Measurements from ENCODE around the gene UBA6.
"Not testable (repeated sequence)": the region's sequence is repeated elsewhere in the genome, so short reads cannot be mapped to it uniquely, and the experiment has no call there.

The UBA6 gene

DNA sequence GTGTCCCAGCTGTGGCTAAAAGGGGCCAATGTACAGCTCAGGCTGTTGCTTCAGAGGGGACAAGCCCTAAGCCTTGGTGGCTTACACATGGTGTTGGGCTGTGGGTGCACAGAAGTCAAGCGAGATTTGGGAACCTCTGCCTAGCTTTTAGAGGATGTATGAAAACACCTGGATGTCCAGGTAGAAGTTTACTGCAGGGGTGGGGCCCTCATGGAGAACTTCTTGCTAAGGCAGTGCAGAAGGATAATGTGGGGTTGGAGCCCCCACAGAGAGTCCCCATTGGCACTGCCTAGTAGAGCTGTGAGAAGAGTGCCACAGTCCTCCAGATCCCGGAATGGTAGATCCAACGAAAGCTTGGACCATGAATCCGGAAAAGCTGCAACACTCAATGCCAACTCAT, 40.5 kb downstream of the UBA6 start:
- DNase-seq (ENCODE audit: low read depth, low spot score) = no peak

DNA sequence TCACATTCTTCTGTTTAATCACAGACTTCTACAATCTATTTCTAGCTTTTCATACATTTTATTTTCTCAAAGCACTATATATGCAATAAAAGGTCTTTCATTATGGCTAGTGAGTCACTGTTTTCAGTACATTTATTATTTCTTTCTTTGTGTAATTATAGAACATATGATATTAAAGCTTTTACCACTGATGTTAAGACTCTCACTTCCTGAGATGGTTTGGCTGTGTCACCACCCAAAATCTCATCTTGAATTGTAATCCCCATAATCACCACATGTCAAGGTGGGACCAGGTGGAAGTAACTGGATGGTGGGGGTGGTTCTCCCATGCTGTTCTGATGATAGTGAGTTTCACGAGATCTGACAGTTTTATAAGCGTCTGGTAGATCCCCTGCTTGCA, 41.9 kb downstream of the UBA6 start:
- DNase-seq (ENCODE audit: low read depth, low spot score) = no peak

DNA sequence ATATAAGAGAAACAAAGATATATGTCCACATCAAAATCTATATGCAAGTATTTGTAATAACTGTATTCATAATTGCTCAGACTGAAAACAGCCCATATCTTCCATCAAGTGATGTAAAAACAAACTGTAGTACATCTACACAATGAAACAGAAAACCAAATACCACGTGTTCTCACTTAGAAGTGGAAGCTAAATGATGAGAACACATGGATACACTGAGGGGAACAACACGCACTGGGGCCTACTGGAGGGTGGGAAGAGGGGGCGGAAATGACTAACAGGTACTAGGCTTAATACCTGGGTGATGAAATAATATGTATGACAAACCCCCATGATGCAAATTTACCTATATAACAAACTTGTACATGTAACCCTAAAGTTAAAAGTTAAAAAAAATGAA, 42.7 kb downstream of the UBA6 start:
- no peak for DNase-seq (ENCODE audit: low read depth, low spot score)

- peak; percentile 5 for DNase-seq (ENCODE audit: low read depth, low spot score)
Observed at GRCh38 chr4:67651536-67651935, 49.4 kb downstream of the UBA6 start.

DNA sequence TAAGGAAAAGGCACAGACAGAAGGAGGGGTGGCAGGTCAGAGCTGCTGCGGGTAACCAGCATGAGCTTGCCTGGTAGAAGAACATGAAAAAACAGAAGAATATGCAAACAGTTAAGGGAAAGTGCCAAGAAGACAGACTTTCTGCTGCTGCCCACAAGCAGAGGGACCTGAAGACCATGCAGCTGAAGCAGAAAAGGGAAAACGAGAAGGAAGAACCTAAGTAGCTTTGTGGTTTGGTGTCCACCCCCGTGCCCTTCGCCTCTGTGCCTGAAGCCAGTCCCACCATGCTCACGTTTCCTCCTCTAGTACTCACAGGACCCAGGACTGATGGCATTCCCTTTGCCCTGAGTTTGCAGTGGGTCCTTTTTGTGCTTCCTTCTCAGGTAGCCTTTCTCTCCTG, 62.8 kb downstream of the UBA6 start:
- DNase-seq (ENCODE audit: low read depth, low spot score) = no peak

GRCh38 chr4:67636978-67637377, 64.0 kb downstream of the UBA6 start:
- DNase-seq (ENCODE audit: low read depth, low spot score) = not testable (repeated sequence)

DNA sequence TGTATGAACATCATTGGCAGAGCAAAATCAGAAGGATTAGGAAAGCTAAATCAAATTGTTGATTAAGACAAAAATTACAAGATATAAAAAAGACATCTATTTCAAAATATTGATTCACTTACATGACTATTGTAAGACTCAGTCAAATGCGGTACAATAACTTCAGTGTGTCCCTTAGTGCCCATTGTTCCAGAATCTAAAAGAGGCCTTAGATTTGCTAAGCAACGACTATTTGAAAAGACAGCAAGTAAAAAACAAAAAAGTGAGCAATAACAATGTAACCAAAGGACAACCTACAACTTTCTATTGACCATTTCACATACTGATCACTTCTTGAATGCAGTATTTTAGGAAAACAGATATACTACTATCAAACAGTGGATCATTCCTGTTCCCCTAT, 65.6 kb downstream of the UBA6 start:
- no peak for DNase-seq (ENCODE audit: low read depth, low spot score)

DNA sequence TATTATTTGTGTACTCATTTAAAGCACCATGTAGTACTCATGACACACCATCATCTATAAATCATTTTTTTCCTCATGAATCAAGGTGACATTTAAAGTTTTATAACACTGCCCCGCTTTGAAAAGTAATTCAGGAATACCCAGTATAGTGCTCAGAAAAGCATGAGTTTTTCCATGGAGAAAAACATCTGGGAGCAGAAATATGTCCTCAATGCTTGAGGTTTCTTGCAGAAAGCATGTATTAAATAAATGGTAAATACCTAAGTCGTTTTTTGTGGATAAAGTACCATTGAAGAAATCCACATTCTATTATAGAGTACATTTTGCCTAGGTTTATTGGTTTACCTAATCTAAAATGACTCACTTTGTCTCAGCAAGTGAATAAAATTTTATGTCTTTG, 66.2 kb downstream of the UBA6 start:
- no peak for DNase-seq (ENCODE audit: low read depth, low spot score)

DNA sequence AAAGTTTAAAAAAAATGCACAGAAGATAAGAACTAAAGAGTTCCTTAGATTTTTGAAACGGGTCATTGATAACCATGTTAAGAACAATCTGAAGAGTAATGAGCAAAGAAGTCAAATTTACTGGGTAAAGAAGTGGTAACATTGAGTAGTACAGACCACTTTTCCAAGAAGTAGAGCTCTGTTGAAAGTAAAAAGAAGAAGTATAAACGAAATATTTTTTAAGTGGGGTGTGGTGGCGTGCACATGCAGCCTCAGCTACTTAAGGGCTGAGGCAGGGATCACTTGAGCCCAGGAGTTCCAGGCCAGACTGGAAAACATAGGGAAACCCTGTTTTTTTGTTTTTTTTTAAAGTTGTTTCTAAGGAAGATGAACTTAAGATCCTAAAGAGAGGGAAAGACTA, 68.5 kb downstream of the UBA6 start:
- DNase-seq (ENCODE audit: low read depth, low spot score) = no peak

- DNase-seq (ENCODE audit: low read depth, low spot score) = no peak
Observed at GRCh38 chr4:67624939-67625338, 76.0 kb downstream of the UBA6 start.

DNA sequence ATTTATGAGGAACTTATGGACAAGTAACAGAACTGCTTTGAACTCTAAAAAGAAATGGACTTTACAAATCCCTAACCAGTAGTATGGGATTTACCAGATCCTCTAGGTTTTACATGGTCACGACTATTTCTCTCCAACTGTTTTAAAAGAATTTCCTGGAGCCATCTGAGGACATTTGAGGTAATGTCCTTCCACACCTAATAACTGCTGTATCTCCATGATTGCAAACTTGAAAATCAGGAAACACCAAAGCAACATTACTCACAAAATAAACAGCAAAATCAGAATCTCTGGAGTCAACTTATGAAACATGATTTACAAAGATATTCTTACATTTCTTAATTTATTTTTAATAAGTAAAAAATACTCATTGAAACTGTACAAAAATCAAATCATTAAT, 84.5 kb downstream of the UBA6 start:
- DNase-seq (ENCODE audit: low read depth, low spot score) = no peak

- no peak for DNase-seq (ENCODE audit: low read depth, low spot score)
Observed at GRCh38 chr4:67615119-67615518, 85.8 kb downstream of the UBA6 start.

GRCh38 chr4:67614186-67614585, 86.8 kb downstream of the UBA6 start:
- no peak for DNase-seq (ENCODE audit: low read depth, low spot score)

- DNase-seq (ENCODE audit: low read depth, low spot score) = no peak
Observed at GRCh38 chr4:67608027-67608426, 92.9 kb downstream of the UBA6 start.

DNA sequence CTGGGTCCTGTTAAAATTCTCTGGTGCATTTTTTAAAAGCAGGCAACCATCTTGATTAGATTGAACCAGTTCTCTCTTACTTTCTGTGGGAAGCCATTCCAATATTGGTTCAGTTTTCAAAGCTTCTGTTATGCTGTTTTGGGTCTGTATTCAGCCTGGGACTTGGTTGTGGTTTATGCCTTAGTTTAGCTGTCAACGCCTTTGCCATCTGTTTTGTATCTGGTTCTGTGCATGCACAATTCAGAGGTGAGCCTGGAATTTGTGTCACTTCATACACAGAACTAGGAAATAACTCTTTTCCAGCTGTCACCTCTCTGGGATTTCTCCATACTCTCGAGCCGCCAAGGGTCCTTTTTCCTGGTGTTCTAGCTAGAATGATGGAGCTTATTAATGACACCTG, 96.2 kb downstream of the UBA6 start:
- DNase-seq (ENCODE audit: low read depth, low spot score) = no peak

DNA sequence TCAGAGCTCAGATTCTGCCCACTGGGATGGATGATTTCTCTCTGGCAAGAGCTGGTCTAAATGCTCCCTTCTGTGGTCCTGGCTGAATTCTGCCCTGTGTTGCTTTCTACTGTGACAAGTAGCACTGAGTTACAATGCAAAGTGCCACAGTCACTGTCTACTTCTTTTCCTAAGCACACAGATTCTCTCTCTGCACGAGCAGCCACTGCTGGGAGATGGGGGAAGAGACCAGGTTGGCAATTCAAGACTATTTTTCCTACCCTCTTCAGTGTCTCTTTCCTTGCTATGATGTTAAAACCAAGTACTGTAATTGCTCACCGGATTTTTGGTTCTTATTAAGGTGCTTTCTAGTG, 97.0 kb downstream of the UBA6 start:
- DNase-seq (ENCODE audit: low read depth, low spot score) = no peak

- DNase-seq (ENCODE audit: low read depth, low spot score) = no peak
Observed at GRCh38 chr4:67603310-67604028, 97.5 kb downstream of the UBA6 start.

- no peak for DNase-seq (ENCODE audit: low read depth, low spot score)
Observed at GRCh38 chr4:67593741-67594175, 107.2 kb downstream of the UBA6 start.

DNA sequence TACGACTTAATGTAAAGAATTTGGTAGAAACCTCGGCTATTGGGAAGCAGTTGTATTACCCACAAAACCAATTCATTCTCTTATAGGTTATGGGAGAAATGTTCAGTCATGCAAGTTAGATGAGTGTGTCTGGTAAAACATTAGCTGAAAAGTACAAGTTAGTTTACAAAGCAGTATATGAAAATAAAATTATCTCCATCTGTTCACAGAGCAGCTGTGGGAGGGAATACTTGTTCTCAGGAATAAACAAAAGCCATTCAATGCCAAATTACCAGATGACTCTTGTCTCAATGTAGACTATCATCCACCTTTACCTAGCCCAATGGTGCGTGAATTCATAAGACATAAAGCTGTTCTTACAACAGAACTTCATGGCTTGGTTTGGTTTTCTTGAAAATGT, 113.8 kb downstream of the UBA6 start:
- DNase-seq (ENCODE audit: low read depth, low spot score) = no peak

DNA sequence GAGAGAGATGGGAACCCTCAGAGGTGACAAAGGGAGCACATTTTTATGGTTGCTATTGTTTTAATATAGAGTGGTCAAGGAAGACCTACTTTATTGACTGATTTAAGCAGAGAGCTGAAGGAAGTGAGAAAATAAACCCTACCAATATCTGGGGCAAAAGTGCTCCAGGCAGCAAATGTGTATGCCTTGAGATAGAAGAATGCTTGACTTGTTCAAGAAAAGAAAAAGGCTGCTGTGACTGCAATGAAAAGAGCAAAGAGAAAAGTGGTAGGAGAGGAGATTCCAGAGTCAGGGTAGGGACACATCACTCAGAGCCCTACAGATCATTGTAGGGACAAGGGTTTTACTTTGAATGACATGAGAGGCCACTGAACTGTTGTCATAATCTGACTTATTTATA, 116.5 kb downstream of the UBA6 start:
- DNase-seq (ENCODE audit: low read depth, low spot score) = no peak

DNA sequence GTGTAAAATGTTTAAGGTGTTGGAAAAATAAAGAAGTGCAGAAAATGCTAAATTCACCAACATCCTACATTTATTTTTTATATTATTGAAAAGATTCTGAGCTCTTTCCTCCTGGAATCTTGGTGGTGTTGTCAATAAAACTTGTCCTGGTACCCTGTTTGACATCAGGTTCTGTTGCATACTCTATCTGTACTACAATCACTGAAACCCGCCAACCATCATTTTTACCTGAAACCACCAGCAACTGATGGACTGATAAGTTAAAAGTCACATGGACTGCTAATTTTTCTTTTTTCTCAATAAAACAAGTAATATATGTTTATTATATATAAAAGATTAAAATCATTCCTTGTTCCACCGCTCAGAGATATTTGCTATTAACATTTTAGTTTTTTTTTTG, 119.0 kb downstream of the UBA6 start:
- no peak for DNase-seq (ENCODE audit: low read depth, low spot score)

- no peak for DNase-seq (ENCODE audit: low read depth, low spot score)
Observed at GRCh38 chr4:67581208-67581857, 119.6 kb downstream of the UBA6 start.

DNA sequence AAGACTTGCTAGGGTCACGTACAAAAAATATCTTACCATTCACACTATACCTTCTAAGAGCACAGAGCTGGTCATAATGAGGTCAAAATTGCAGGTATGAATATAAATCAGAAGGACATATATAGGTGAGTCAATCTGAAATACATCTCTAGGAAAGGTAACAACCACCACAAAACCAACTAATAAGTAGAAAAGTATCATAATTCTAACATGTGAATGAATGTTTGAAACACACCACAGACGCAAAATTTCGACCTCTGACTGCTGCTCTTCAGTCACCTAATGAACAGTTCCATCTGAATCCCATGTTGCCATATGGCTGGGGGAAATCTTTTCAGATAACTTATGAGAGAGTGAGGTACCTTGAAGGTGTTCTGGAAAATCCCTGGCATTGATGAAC, 120.4 kb downstream of the UBA6 start:
- no peak for DNase-seq (ENCODE audit: low read depth, low spot score)

DNA sequence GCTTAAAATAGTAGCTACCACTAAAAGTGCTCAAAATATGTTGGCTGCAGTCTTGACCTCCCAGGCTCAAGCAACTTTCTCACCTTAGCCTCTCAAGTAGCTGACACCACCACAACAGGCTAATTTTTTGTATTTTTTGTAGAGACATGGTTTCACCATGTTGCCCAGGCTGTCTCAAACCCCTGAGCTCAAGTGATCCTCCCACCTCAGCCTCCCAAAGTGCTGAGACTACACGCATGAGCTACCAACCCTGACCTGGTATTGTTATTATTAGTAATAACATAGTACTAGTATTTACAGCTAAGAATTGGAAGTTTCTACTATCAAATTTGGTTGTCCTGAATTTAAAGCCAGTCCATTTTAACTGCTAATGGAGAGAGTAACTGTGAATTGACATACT, 124.4 kb downstream of the UBA6 start:
- DNase-seq (ENCODE audit: low read depth, low spot score) = no peak

All from astrocyte of the hippocampus (primary cell).